Activated CD8-positive, alpha-beta T cell treated with anti-CD3 and anti-CD28 coated beads for 36 hours (primary cell): ENCODE measurements around the gene AOC3. TPM values are rescaled to one million over a fixed set of nuclear protein-coding genes. Genes with fewer than 3 reads are reported as not detected.
"Not testable (repeated sequence)": the region's sequence is repeated elsewhere in the genome, so short reads cannot be mapped to it uniquely, and the experiment has no call there.

ENCODE experiments used
- ATAC-seq: fragments of 200-7000 bp; cut with Tn5 transposase; one replicate; pipeline ENCODE4 v1.10.0; 2021; ENCODE audit warnings: mild to moderate bottlenecking, moderate library complexity
- CTCF ChIA-PET: fragments of 350-600 bp; sonication (Branson Sonifier 250); formaldehyde crosslinking; loops from one replicate; lab custom pipeline; 2021; ENCODE audit warnings: antibody characterized with exemption; lab: Charles Lee
- POLR2A ChIA-PET: fragments of 350-600 bp; sonication (Branson Sonifier 250); formaldehyde crosslinking; loops from one replicate; lab custom pipeline; 2021; ENCODE audit warnings: antibody characterized with exemption; lab: Charles Lee
- DNase-seq: peaks from one replicate; pipeline ENCODE4 v3.0.0-alpha.2; 2020
- H3K27ac Mint-ChIP-seq: one replicate; pipeline ENCODE4 v1.8.0; 2021; ENCODE audit warnings: mild to moderate bottlenecking, mixed read lengths
- H3K27me3 Mint-ChIP-seq: one replicate; pipeline ENCODE4 v1.8.0; 2021; ENCODE audit warnings: mixed read lengths
- H3K36me3 Mint-ChIP-seq: one replicate; pipeline ENCODE4 v1.8.0; 2021; ENCODE audit warnings: low read depth, mixed read lengths
- H3K4me1 Mint-ChIP-seq: one replicate; pipeline ENCODE4 v1.8.0; 2021; ENCODE audit warnings: low read depth, mixed read lengths
- H3K4me3 Mint-ChIP-seq: one replicate; pipeline ENCODE4 v1.8.0; 2021; ENCODE audit warnings: mild to moderate bottlenecking, moderate library complexity, mixed read lengths
- H3K9me3 Mint-ChIP-seq: one replicate; pipeline ENCODE4 v1.8.0; 2021; ENCODE audit warnings: mixed read lengths
- CTCF ChIP-seq: fragments of 200-600 bp; IDR thresholded peaks from one replicate; pipeline ENCODE4 v1.8.0; 2022; ENCODE audit warnings: antibody characterized with exemption, mild to moderate bottlenecking
- intact Hi-C: fragments of 100-400 bp; cut with micrococcal nuclease; formaldehyde crosslinking; loops from one replicate; pipeline ENCODE4 v1.10.0; 2022
- total RNA-seq, 2 experiments: library from RNA; stranded (reverse); gene quantifications; one replicate each; pipeline ENCODE4 v1.2.3, GENCODE V29; 2021

The AOC3 gene
- total RNA-seq, 2 experiments from 2014 or later: 2.0 to 2.9 TPM

- H3K27me3 Mint-ChIP-seq: peaks cover 1% of the 10 kb centered on the region
- H3K4me3 Mint-ChIP-seq: no peak overlapping the region
- H3K36me3 Mint-ChIP-seq: no peaks in the 10 kb centered on the region
- no peak for DNase-seq
- intact Hi-C loops: no loop called here
- no peak for TF ChIP-seq CTCF
- H3K9me3 Mint-ChIP-seq: no peaks in the 10 kb centered on the region
- H3K4me1 Mint-ChIP-seq: peaks cover 2% of the 10 kb centered on the region
- no peak for ATAC-seq
- POLR2A ChIA-PET: interaction anchor here (1.0 kb wide), 1 partner anchor 22 kb away, joined by 3 read pairs; no protein-coding TSS in a partner anchor
- CTCF ChIA-PET: no interaction called here
- no peak overlapping the region for H3K27ac Mint-ChIP-seq
Measured at GRCh38 chr17:42853597-42853967, 2.6 kb downstream of the AOC3 start.

DNA sequence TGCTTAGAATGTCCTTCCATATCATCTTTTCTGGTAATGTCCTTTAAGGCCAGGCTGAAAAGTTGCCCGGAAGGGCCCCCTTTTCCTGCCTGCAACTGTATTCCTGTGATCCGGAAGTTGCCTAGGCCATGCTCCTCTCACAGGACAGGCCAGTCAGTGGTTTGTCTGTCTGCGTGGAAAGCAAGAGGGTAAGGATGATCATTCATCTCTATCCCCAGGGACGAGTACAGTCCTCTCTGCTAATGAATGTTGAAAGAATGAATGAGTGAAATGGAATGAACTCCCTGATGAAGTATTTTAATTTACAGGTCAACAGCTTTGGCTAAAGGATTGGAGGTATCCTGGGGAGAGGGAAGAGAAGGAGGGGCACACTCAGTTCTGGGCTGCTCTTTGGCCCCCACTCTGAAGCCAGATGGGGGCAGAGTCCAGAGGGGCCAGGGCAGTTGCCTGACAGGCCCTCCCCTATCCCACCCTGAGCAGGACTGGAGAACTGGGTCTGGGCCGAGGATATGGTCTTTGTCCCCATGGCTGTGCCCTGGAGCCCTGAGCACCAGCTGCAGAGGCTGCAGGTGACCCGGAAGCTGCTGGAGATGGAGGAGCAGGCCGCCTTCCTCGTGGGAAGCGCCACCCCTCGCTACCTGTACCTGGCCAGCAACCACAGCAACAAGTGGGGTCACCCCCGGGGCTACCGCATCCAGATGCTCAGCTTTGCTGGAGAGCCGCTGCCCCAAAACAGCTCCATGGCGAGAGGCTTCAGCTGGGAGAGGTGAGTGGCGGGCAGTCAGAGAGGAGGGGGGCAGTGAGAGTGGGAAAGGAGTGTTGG lies 3.2 kb downstream of the AOC3 start:
- ChIA-PET POLR2A (no interaction called here), CTCF (no interaction called here)
- no peaks in the 10 kb centered on the region for H3K9me3 Mint-ChIP-seq
- no peak overlapping the region for H3K27ac Mint-ChIP-seq
- DNase-seq (no peak), ATAC-seq (no peak)
- no peak for TF ChIP-seq CTCF
- intact Hi-C loops: no loop called here
- H3K27me3 Mint-ChIP-seq: peaks cover 1% of the 10 kb centered on the region
- H3K4me3 Mint-ChIP-seq: no peak overlapping the region
- no peaks in the 10 kb centered on the region for H3K36me3 Mint-ChIP-seq
- peaks cover 2% of the 10 kb centered on the region for H3K4me1 Mint-ChIP-seq

- ChIA-PET POLR2A (no interaction called here), CTCF (no interaction called here)
- H3K27me3 Mint-ChIP-seq: peaks cover 1% of the 10 kb centered on the region
- H3K36me3 Mint-ChIP-seq: no peaks in the 10 kb centered on the region
- no peak overlapping the region for H3K27ac Mint-ChIP-seq
- intact Hi-C loops: no loop called here
- peaks cover 2% of the 10 kb centered on the region for H3K4me1 Mint-ChIP-seq
- no peak for ATAC-seq
- TF ChIP-seq CTCF: no peak
- H3K9me3 Mint-ChIP-seq: no peaks in the 10 kb centered on the region
- no peak overlapping the region for H3K4me3 Mint-ChIP-seq
- DNase-seq: no peak
Measured at GRCh38 chr17:42855048-42855596, 4.1 kb downstream of the AOC3 start.

DNA sequence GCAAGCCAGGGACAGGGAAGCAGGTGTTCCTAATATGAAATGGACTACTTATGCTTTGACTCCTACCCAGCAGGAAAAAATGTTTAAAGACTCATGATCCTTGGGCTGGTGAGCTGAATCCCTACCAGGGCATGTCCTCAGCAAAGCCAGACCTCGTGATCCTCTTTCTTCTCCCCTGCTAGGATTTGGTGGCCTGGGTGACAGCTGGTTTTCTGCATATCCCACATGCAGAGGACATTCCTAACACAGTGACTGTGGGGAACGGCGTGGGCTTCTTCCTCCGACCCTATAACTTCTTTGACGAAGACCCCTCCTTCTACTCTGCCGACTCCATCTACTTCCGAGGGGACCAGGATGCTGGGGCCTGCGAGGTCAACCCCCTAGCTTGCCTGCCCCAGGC lies 5.1 kb downstream of the AOC3 start:
- ATAC-seq, H3K36me3 Mint-ChIP-seq, DNase-seq, CTCF ChIA-PET, H3K27me3 Mint-ChIP-seq, H3K4me3 Mint-ChIP-seq, POLR2A ChIA-PET, intact Hi-C loops, H3K9me3 Mint-ChIP-seq, H3K27ac Mint-ChIP-seq, H3K4me1 Mint-ChIP-seq: not testable (repeated sequence)

GRCh38 chr17:42856516-42856915 lies 5.5 kb downstream of the AOC3 start:
- H3K27ac Mint-ChIP-seq, DNase-seq, H3K36me3 Mint-ChIP-seq, H3K4me3 Mint-ChIP-seq, H3K4me1 Mint-ChIP-seq, H3K9me3 Mint-ChIP-seq, CTCF ChIA-PET, ATAC-seq, H3K27me3 Mint-ChIP-seq, intact Hi-C loops: not testable (repeated sequence)
- POLR2A ChIA-PET: interaction anchor here (0.6 to 1.2 kb wide), 2 partner anchors 11 to 52 kb away, joined by 3 to 4 read pairs; no protein-coding TSS in a partner anchor

GRCh38 chr17:42857389-42857788 lies 6.4 kb downstream of the AOC3 start:
- TF ChIP-seq CTCF: no peak
- ATAC-seq: no peak

More at GRCh38 chr17:42857389-42857788, 6.4 kb downstream of the AOC3 start:
- H3K36me3 Mint-ChIP-seq: no peaks in the 10 kb centered on the region
- no peak overlapping the region for H3K4me3 Mint-ChIP-seq
- no peaks in the 10 kb centered on the region for H3K4me1 Mint-ChIP-seq
- intact Hi-C loops: no loop called here
- CTCF ChIA-PET: no interaction called here
- no peaks in the 10 kb centered on the region for H3K9me3 Mint-ChIP-seq
- POLR2A ChIA-PET: interaction anchor here (1.2 kb wide), 1 partner anchor 12 kb away, joined by 4 read pairs; no protein-coding TSS in a partner anchor
- DNase-seq: no peak
- no peak overlapping the region for H3K27ac Mint-ChIP-seq
- H3K27me3 Mint-ChIP-seq: peaks cover 1% of the 10 kb centered on the region
